ENCODE measurements around the gene ETNK1.

DNA sequence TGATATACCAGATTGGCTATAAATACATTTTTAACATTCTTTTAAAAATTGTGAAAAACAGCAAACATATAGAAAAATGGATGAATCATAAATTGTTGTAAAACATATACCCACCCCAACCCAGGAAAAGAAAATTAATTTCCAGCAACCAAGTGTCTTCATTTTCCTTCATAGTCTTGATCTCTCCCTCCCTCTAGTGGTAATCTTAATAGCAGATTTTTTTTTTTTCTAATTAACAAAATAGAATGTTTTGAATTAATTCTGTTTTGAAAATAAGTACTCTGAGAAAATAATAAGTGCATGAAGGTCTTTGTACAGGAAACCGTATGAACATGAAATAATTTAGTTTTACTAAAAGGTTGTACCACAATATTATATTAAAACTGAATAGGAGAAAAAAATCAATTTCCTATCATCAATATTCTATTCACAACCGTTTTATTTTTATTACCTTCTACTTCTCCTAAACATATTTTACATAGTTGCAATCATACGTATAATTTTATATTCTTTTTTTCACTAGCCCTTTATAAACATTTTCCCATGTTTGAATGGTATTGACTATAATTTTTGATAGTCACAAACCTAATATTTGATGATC lies 7.0 kb downstream of the ETNK1 start:
- TF ChIP-seq POLR2A (IDR thresholded peaks at IDR 0.05; ENCODE audit: low read length) (no peak), TP53 (CRISPR knock-in tag; IDR thresholded peaks at IDR 0.05) (no peak), JUNB (IDR thresholded peaks at IDR 0.05) (no peak), NFE2L2 (conservative IDR thresholded peaks at IDR 0.05; ENCODE audit: low read length) (no peak), ESRRA (IDR thresholded peaks at IDR 0.05; ENCODE audit: borderline replicate concordance, low read length) (no peak), EHMT2 (IDR thresholded peaks at IDR 0.05; ENCODE audit: low read depth) (no peak), MAZ (IDR thresholded peaks at IDR 0.05; ENCODE audit: borderline replicate concordance, low read depth, low read length) (no peak), MAFK (IDR thresholded peaks at IDR 0.05; ENCODE audit: partially characterized antibody) (no peak)
- TF ChIP-seq, protein P1, sequence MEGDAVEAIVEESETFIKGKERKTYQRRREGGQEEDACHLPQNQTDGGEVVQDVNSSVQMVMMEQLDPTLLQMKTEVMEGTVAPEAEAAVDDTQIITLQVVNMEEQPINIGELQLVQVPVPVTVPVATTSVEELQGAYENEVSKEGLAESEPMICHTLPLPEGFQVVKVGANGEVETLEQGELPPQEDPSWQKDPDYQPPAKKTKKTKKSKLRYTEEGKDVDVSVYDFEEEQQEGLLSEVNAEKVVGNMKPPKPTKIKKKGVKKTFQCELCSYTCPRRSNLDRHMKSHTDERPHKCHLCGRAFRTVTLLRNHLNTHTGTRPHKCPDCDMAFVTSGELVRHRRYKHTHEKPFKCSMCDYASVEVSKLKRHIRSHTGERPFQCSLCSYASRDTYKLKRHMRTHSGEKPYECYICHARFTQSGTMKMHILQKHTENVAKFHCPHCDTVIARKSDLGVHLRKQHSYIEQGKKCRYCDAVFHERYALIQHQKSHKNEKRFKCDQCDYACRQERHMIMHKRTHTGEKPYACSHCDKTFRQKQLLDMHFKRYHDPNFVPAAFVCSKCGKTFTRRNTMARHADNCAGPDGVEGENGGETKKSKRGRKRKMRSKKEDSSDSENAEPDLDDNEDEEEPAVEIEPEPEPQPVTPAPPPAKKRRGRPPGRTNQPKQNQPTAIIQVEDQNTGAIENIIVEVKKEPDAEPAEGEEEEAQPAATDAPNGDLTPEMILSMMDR (IDR thresholded peaks at IDR 0.05) = peak; percentile 78
